Fibroblast of upper back skin (primary cell): ENCODE results near the gene MID1.

Experiments used
- DNase-seq: peaks from one replicate; pipeline ENCODE4 v3.0.0-alpha.2; 2013

The MID1 gene

DNA sequence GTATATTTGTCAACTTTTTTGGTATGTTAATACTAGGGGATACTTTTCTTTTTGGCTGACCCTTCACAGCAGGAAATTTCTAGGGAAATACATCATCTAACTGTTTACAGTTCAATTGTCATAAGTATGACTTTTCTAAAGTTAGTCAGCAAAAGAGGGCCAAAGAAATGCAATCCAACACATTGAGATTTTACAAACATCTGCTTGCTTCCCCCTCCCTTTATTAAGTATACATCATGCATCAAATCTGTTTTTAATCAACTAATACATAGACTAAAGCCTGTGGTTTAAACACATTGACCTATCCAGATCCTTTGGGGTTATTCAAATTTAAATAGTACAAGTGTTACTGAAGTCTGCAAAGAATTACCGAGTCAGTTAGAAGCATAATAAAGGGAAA lies 93.9 kb downstream of the MID1 start:
- DNase-seq = peak; percentile 70

DNA sequence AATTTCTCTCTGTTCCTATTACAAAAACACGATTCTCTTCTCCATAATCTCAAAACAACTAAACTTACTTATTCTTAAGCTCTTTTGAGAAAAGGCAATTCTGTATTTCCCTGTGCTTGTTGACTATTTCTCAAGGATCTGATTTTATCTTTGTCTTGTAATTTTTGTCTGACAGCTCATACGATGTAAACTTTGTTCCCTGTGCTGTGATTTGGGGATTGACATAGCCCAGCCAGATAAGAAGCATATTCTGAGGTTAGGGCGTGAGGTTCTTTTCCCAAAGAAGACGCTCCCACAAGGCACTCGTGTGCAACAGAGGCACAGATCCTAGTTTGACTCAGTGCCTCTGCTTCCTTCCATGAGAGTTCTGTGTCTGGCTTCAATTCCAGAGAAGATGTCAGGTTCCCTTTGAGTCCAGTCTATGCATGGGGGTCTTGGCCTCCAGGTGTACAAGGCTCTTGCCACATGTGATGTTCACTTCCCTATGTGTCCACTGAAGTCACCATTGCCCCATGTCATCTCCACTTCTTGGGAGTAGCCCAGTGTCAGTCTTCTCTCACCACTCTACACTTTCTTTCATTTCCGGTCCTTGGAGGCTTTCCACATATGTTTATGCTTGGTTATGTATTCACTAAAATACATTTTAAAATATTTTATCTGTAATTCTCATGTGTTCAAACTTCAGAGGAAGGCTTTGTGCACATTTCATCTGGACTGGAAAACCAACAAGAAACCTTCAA lies 94.8 kb downstream of the MID1 start:
- no peak for DNase-seq

DNA sequence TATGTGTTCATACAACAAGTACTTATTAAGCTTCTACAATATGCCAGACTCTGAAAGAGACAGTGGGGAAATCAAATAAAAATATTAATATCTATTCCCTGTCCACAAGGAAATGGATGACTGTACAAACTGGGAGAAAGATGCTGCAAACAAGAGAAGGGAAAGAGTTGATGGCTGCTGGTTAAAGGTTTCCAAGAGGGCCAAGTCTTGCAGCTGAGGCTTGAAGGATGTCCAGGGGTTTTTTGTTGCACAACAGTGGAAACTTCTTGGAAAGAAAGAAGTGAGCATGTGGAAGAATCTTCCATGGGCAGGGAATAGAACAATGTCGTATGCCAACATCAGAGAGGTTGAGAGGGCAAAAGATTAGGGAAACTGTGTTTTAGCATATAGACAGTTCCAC lies 95.8 kb downstream of the MID1 start:
- DNase-seq = no peak

DNA sequence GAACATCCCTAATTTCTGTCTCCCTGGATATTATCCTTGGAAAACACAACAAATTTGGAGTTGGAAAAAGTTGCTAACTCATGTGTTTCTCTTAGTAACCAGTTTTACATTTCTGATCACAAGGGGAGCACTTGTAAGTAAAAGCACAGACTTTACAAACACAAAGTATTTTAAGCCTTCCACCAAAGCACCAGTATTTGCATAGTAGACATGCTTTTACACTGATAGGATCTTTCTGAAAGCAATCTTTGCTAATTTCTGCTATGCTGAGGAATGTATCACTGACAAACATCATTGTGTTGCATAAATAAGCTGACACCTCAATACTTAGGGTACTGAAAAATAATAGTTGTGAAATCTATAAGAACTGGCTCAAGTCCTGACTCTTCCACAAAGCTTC lies 100.6 kb downstream of the MID1 start:
- no peak for DNase-seq

DNA sequence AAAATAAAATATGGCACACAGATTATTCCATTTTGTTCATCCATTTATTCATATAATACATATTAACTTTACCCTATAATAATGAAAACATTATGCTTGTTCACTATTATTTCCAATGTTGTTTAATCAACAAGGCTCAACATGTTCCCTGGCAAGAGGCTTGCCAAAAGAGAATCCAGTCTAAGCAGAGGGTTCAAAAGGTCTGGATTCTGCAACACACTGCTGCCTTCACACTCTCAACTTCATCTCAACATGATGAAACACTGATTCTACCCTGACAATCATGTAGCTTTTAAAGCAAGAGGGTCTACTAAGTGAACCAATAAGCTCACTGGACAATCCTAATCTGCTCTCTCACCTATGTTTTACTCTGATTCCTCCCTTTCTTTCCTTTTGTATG lies 101.1 kb downstream of the MID1 start:
- DNase-seq = no peak

DNA sequence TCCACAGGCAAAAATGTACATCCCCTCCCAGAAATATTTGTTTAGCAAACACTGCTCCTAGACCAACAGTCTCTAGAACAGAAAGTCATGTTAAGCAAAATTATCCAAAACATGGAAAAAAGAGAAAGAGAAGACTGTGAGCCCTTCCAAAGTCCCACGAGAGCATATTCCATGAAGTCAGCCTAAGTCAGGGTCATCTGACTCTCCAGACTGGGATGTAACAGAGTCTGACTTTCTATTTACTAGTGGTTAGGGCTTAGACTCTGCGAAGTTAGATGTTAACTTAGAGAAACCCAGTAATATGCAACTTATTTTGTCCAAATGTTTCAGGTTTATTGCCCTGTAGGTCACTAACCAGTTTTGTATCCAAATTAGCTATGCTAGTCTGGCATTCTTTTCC lies 102.3 kb downstream of the MID1 start:
- no peak for DNase-seq

DNA sequence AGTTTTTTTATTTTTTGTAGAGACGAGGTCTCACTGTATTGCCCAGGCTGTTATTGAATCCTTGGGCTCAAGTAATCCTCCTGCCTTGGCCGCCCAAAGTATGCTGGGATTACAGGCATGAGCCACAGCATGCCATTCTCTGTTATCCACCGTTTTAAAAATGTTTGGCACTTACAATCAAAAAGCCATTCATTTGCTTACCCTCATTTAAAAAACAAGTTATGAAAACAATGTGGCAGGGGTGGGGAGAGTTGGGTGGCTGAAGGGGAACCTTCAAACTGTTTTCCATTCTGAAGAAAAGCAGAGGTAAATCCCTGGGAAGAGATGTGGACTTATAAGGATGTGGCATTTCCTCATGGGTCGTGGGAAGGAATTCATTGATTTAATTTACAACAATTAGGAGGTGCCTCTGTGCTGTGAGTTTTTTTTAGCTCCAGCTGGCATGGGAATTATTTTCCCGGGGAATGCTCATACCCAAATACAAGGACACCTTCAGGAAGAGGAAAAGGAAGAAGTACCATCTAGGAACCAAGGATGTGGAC lies 103.5 kb downstream of the MID1 start:
- no peak for DNase-seq

DNA sequence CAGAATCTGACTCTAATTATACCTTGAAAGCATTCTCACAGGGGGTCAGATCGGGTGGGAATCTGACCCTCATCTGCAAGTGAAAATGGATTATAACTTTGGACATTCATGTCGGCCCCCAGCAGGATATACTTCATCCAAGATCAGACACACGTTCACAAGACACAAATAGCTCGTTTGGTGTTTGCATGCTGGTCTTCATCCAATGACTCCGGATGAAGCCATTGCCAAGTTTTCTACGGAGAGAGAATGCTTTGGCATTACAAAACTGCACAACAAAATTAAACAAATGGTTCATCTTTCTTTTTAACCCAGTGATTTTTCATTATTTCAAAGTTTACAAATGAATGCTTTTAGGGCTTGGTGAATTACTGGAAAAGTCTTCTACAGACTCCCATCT lies 105.5 kb downstream of the MID1 start:
- DNase-seq = no peak

DNA sequence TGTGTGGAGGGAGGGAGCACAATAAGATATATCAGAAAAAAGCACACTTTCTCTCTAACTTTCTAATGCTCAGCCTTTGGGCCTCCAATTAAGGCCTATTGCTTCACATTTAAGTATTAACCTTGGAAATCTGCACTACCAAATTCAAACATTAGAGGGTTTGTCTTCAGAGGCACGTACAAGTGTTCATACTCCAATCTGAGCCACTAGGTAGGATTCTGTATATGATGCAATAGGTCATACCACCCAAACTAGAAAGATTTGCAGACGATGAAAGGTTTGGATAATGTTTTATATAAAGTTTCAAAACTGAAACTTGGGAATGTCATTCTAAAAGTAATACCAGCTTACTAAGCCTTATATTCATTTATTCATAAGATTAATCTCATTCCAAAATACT lies 106.4 kb downstream of the MID1 start:
- DNase-seq = no peak

DNA sequence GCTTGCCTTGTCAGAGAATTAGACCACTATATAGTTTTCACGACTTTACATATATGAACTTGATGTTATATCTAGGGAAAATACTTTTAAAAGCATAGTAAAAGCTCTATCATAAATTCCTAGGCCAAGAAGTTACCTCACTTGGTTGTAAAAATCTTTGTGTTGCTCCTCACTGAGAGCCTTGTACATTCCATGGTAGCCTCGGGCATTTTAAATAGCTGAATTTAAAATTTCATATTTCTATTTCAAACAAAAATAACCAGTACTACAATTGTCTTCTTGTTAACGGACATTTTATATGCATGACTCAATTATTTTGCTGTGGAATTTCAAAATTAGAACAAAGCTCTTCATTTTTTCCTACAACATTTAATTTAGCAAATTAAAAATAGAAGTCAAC lies 107.6 kb downstream of the MID1 start:
- DNase-seq = no peak

DNA sequence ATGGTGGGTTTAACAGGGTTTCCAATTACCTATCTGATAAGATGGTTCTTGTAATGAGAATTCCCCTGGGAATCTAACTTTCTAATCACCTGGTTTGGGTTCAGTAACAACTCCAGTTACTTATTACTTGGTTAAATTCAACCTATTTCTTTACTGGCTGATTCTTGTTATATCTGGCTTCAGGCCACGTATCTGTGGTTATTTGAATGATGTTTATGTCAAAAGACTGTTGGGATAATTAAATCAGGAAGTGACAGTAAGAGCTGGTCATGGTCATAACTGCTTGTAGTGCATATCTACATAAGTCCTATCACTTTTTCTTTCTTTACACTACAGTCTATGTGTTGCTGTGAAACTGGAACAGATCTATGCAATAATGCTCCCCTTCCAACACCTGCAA lies 108.1 kb downstream of the MID1 start:
- peak; percentile 65 for DNase-seq

DNA sequence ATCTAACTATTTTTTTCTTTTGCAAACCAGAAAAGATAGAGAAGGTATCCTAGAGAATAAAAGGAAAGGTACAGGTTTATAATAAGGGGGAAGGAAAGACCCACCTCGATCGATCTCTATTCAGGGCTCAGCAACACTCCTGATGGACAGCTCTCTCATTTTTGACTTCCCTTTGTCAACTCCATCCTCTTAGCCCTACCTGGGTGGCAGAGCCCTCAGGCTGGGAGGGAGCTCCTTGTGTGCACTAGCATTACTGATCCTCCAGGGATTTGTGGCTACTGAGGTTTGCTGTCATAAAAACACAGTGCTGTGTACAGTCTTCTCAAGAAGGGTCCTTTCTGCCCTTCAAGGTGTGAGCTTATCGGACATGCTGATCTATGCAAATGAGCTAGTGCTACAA lies 111.0 kb downstream of the MID1 start:
- DNase-seq = no peak

DNA sequence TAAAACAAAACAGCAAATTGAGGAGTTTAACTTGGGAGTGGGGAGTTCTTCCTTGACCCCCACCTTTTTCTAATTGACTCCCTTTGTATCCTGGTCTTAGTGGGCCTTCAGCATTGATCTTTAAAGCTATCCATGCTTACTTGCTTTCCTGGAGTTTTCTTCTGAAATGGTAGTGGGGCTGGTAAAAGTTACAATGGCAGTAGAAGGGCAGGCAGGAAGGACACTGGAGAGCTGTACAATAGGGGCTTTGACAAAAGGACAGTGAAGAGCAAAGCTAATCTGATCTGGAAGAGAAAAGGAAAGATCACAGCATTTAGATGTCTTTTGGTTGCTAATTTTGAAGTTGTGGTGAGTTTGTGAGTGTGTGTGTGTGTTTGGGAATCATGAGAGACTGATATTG lies 111.5 kb downstream of the MID1 start:
- DNase-seq = no peak

DNA sequence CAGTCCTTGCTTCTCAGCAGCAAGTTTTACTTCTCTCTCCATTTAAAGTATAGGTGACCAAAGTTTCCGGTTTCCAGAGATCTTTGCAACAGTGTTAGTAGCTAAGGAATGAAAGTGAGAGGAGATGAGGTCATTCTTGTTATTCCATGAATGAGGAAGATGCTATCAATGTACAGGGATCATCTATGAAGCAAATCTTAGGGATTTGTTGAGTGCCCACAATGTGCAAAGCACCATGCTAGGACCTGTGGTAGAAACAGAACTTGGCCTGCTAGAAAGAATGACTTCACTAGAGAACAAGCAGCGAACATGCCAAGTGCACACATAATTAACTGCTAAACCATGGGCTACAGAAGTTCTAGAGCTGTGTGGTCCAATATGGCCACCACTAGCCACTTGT lies 112.5 kb downstream of the MID1 start:
- peak; percentile 28 for DNase-seq

DNA sequence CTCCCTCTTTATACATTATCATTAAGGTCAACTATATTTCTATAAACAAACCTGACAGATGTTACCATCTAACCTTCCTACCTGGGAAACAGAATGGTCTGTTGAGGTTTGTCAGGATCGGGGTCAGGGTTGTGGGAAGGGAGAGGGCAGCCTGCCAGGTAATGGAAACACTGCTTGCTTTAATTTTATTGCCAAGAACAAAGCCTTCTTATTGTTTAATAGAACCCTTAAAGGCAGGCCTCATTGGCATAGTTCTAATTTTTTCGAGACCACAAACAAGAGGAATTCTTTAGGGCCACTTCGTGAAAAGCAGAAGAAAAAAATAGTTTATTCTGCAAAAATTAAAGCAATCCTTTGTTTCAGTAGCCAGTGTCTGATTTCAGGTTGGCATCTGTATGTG lies 113.2 kb downstream of the MID1 start:
- DNase-seq = peak; percentile 62

DNA sequence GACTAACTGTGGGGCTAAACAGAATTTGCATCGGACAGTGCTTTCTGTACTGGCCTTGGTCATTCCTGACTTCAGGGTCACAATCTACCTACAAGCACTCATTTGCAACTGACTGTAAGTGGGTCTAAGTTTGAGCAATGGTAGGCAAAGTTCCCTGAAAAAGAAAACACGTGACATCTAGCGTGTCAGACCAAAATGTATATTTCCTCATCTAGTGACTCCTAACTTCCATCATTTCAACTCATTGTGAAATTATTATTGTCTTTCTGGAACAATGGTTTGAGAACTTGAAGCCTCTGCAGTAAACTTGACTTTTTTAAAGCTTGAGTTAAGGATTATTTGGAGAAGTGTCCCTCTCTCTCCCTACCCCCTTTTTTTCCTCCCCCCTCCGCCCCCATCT lies 113.6 kb downstream of the MID1 start:
- DNase-seq = no peak

DNA sequence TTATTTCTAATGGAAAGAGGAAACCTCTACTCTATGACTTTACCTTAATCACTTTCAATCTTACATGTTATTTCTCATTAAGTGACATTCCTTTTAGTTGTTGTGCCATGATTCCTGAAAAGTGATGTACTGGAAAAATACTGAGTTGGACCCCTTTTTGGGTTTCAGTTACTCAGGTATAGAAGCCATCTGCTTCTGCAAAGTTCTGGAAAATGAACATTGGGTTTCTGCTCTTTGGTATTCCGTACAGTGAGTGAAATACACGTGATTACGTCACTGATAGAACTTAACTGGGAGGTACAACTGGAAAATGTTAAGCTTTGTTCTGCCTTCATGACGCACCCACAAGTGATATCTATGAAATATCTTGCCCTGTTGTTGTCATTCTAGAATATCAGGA lies 114.7 kb downstream of the MID1 start:
- DNase-seq = no peak

DNA sequence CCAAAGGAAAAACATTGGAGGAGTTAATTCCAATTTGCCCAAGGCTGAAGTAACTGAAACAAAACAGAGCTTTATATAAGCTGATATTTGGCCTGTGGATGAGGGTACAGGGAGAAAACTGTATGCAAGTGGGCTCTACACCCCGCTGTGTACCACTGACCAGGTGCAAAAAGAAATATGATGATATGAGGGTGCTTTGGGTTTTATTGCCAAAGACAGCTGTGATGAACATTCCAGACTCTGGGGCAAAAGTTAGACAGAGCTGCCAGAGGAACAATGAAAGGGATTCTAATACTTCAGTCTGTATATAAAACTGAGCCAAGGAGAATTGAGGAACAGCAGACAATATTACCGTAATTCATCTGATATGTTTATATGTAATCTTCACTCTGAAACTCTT lies 117.4 kb downstream of the MID1 start:
- no peak for DNase-seq

DNA sequence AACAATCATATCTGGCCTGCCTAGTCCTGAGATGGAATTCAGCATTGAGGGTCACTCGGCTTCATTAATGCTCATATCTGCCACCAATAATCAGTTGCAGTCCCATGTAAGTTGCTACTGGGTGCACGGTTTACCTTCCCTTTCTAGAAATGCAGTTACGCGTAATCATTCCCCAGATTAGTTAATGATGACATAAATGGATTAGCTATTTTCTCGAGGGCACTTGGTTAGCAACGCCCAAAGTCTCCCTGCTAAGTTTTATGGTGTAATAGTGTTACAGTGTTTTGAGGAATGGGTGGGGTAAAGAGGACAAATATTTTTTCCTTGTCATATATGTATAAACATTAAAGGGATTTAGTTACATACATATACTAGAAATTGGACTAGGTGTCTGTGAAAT lies 118.8 kb downstream of the MID1 start:
- DNase-seq = no peak

DNA sequence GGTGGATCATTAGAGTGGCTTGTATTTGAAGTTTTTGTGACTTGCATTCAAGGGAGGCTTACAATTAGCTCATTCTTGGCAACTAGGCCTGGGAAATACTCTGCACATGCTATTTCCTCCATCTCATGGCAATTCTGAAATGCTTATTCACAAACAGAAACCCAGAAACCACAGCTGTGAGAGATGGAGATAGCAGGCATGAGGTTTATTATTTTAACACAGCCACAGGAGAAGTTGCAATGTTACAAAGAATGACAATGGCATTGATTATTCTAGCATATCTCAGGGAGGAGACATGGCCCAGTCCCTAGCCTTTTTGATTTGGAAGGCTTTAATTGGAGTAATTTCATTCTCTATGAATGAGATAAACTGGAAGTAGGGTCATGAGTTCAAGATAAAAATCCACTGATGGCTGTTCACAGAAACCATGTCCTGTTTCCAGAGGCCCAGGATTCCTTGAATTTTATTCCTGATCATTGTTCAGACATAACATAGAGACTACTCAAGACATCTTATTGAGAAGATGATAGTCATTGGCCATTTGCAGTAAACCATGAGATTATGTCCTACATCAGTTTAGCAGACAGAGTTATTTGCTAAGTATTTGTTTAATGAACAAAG lies 123.9 kb downstream of the MID1 start:
- peak; percentile 79 for DNase-seq

DNA sequence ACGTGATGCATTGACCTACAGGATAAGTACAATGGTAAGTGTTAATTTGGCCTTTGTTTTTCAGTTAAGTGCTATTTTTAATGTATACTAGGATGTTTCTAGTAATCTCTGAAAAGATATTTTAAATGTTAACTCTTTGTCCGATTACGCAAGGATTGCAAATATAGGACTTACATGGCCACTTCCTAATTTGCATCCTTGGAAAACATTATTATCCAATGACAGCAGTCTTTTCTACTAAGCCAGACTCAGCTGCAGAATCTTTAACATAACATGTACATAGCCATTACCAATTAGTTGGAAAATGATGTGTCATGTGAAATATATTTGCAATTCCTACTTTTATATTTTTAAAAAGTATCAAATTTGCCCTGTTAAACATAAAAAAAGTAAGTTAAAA lies 124.7 kb downstream of the MID1 start:
- no peak for DNase-seq

DNA sequence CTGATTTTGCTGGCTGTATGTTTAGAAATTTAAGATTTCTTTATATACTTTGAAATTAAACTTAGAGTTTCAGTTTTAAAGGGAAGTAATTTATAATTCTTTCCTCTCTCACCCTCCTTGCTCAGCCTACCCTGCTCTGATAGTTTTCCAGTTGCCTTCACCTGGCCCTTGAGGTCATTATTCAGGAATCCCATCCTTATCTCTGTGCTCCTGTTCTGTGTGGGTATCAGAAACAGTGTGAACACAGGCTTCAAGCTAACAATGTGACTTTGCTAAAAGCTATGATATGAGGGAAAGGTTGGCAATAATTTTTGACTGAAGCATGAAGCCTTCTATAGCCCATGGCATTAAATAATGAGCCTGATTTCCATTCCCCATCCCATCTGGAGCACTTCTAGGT lies 128.1 kb downstream of the MID1 start:
- no peak for DNase-seq

DNA sequence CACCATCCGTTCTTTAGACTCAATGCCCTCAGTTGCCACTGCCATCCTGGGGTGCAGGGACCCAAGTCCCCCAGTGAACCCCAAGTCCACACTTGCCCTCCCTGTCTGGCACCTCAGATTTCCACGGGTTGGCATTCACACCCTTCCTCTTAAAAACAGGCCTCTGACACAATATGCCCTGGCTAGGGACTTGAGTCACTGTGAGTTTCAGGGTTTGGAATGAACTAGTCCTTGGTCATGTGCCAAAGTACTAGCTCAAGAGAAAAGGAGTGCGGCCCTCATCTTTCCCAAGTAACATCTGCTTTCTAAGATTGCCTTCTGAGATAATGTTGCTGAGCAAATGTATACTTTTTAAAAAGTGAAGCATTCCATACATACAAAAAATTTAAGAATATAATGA lies 134.0 kb downstream of the MID1 start:
- peak; percentile 73 for DNase-seq

DNA sequence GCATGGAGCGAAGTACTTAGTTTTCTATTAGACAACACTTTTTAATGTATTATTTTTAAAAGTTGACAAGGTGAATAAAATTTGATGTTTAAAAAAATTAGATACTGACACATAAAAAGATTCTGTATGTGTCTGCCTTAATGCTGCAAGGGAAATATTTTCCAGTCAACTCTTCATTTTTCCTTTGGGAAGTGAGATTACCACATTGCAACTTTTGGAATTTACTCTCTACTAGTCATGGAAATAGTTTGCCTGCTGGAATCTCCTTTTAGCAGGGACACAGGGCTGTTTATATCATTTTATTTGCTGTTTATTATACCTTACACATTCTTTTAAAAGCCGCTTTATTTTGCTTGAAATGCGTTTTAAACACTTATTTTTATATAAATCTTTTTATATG lies 135.1 kb downstream of the MID1 start:
- DNase-seq = peak; percentile 42

DNA sequence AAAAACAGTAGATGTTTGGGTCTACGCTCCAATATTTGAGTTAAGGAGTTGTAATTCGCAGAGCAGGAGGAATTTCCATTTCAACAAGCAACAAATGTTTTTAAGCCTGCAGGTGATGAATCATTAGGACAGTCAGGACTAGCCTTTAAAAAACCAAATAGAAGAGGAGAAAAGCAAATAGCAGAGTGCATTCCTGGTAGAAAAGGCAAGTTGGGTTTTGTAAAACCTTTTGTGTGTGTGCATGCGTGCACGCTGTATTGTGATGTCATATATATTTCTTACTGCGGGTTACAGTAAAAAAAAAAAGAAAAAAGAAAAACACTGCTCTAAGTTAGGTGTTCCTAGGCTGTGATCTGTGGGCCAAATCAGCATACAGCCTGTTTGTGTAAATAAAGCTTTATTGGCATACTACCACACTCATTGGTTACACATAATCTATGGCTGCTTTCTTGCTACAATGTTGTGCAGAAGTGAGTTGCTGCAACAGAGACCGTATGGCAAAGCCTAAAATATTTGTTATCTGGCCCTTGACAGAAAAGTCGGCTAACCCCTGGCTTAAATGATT lies 135.6 kb downstream of the MID1 start:
- no peak for DNase-seq
